ENCODE measurements around the gene BCL7C. TPM values are rescaled to one million over a fixed set of nuclear protein-coding genes. Genes with fewer than 3 reads are reported as not detected.
A peak's percentile ranks its signal among the peaks of the same experiment; 100 is the strongest.

Gene BCL7C
- total RNA-seq, 1 experiment from 2014 or later: 44.9 TPM

GRCh38 chr16:30942426-30942806 is 48.5 kb upstream of the BCL7C start:
- ChIA-PET RAD21 (ENCODE audit: low non-redundant PET in 1 of 2, low total read pairs in 2 of 2, uncharacterized antibody in 2 of 2, unreplicated experiment in 2 of 2) (interaction anchor here (0.8 to 1.3 kb wide), 2 partner anchors 98 kb away, joined by 3 to 4 read pairs; no protein-coding TSS in a partner anchor), POLR2A (interaction anchor here (1.3 to 1.6 kb wide), 2 partner anchors 11 to 136 kb away, joined by 3 read pairs; no protein-coding TSS in a partner anchor), CTCF (interaction anchor here (0.8 to 2.4 kb wide), 6 partner anchors 11 to 500 kb away, joined by 3 to 13 read pairs (median 5); partner anchors contain the start of gene ZNF843)
- Histone ChIP-seq H3K4me3 (replicated peaks in 1 of 2; ENCODE audit: low read depth in 1 of 2, low read length in 2 of 2) (no peak overlapping the region), H3K27me3 (ENCODE audit: insufficient read depth, low read length) (no peaks in the 10 kb centered on the region), H2AFZ (ENCODE audit: low read depth, low read length, poor library complexity, severe bottlenecking) (no peak overlapping the region), H3K36me3 (ENCODE audit: control insufficient read depth in 1 of 2, insufficient read depth in 2 of 2, low read length in 2 of 2) (peaks cover 14 to 20% of the 10 kb centered on the region in 2 experiments), H3K9me3 (ENCODE audit: control insufficient read depth in 1 of 2, insufficient read depth in 1 of 2, low read depth in 1 of 2, low read length in 2 of 2) (no peaks in the 10 kb centered on the region), H3K4me1 (ENCODE audit: control insufficient read depth in 1 of 2, insufficient read depth in 2 of 2, low read length in 2 of 2) (peaks cover 5 to 12% of the 10 kb centered on the region in 2 experiments; a peak in 3 of 4 replicates), H3K79me2 (ENCODE audit: insufficient read depth, low read length) (peaks cover 1% of the 10 kb centered on the region; the same call in 1 of the 2 replicates), H3K9me2 (ENCODE audit: insufficient read depth) (no peaks in the 10 kb centered on the region), H3K9ac (ENCODE audit: low read length) (peak overlapping the region; percentile 25; the same call in 1 of the 2 replicates), H3K27ac (ENCODE audit: low read depth, low read length) (peak overlapping the region; percentile 38; the same call in 1 of the 2 replicates), H3K4me2 (ENCODE audit: low read length) (peak overlapping the region; percentile 50), H4K20me1 (ENCODE audit: insufficient read depth) (no peaks in the 10 kb centered on the region)
- intact Hi-C loops (cut with micrococcal nuclease): no loop called here
- no TSS peak for BruUV-seq (replicated peaks)
- ATAC-seq: no peak
- no peak for DNase-seq (ENCODE audit: low read depth, low spot score)
- TF ChIP-seq FOSL1 (IDR thresholded peaks at IDR 0.05; ENCODE audit: low read depth) (no peak), POLR2A (IDR thresholded peaks at IDR 0.05; ENCODE audit: borderline replicate concordance, extremely low read depth, insufficient read depth, insufficient read length) (no peak), JUND (IDR thresholded peaks at IDR 0.05) (no peak), YY1 (IDR thresholded peaks at IDR 0.05; ENCODE audit: extremely low read depth, insufficient replicate concordance, low read depth, low read length) (no peak), ZNF274 (IDR thresholded peaks at IDR 0.05; ENCODE audit: low read depth, low read length) (no peak), ZFX (IDR thresholded peaks at IDR 0.05) (no peak), SIN3A (IDR thresholded peaks at IDR 0.05; ENCODE audit: low read depth) (no peak), EZH2 (IDR thresholded peaks at IDR 0.05) (no peak), EZH2phosphoT487 (IDR thresholded peaks at IDR 0.05; ENCODE audit: borderline replicate concordance) (no peak), CEBPB (IDR thresholded peaks at IDR 0.05; ENCODE audit: low read depth) (no peak), POLR2AphosphoS5 (IDR thresholded peaks at IDR 0.05; ENCODE audit: low read depth, low read length) (no peak), ELF1 (IDR thresholded peaks at IDR 0.05; ENCODE audit: borderline replicate concordance, low read depth) (no peak), SRF (IDR thresholded peaks at IDR 0.05; ENCODE audit: low read depth) (no peak), CBX3 (IDR thresholded peaks at IDR 0.05; ENCODE audit: low read depth) (no peak), TCF7L2 (IDR thresholded peaks at IDR 0.05; ENCODE audit: borderline replicate concordance, extremely low read depth, insufficient read depth, insufficient read length) (no peak)
- TF ChIP-seq, protein P1, sequence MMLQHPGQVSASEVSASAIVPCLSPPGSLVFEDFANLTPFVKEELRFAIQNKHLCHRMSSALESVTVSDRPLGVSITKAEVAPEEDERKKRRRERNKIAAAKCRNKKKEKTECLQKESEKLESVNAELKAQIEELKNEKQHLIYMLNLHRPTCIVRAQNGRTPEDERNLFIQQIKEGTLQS (IDR thresholded peaks at IDR 0.05): no peak
- TF ChIP-seq, protein P2, sequence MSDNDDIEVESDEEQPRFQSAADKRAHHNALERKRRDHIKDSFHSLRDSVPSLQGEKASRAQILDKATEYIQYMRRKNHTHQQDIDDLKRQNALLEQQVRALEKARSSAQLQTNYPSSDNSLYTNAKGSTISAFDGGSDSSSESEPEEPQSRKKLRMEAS (IDR thresholded peaks at IDR 0.05): no peak

All from HCT116 (cell line).